Activated gamma-delta T cell treated with Interleukin-2 at 50 U/mL for 16 hours (primary cell): Measurements from ENCODE around the gene DCAF15.
"Not testable (repeated sequence)": the region's sequence is repeated elsewhere in the genome, so short reads cannot be mapped to it uniquely, and the experiment has no call there.

Source experiments
- DNase-seq: peaks from one replicate; pipeline ENCODE4 v3.0.0-alpha.2; 2020

The DCAF15 gene

DNA sequence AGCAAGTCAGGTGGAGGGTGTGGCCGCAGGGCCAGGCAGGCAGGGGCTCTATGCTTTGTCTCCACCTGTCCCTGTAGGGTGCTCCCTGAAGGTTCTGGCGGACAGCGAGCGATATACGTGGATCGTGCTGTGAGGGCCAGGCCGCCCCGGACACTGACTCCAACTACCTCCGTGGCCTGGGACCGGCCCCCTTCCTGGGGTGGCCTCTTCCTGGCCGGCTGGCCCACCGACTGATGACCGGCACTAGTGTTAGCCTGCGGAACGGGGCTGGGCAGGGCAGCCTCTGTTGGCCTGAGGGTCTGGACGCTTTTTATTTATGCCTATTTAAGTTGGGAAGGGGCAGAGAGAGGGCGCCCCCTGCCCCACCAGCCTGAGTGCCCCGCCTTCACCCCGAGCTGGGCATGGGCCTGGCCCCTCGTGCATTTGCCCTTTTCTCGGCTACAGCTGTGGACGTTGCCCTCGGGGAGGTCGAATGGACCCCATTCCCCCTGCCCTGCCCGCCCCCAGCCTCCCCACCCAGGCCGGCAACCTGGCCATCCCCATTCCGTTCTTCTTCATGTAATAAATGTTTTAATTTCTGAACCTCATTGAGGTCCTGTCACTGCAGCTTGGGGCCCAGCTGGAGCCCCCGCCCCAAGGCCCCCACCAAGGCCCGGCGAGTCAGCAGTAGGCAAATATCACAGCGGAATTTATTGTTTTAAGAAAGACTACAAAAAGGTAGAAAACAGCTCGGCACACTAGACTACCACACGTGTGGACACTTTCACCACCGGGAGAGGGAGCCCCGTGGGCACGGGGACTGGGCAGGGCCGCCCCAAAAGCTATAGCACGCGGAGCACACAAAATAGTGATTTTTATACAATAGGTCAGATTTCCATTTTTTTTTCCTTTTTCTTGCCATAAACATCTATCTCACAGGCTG lies 8.8 kb downstream of the DCAF15 start:
- DNase-seq: no peak

DNA sequence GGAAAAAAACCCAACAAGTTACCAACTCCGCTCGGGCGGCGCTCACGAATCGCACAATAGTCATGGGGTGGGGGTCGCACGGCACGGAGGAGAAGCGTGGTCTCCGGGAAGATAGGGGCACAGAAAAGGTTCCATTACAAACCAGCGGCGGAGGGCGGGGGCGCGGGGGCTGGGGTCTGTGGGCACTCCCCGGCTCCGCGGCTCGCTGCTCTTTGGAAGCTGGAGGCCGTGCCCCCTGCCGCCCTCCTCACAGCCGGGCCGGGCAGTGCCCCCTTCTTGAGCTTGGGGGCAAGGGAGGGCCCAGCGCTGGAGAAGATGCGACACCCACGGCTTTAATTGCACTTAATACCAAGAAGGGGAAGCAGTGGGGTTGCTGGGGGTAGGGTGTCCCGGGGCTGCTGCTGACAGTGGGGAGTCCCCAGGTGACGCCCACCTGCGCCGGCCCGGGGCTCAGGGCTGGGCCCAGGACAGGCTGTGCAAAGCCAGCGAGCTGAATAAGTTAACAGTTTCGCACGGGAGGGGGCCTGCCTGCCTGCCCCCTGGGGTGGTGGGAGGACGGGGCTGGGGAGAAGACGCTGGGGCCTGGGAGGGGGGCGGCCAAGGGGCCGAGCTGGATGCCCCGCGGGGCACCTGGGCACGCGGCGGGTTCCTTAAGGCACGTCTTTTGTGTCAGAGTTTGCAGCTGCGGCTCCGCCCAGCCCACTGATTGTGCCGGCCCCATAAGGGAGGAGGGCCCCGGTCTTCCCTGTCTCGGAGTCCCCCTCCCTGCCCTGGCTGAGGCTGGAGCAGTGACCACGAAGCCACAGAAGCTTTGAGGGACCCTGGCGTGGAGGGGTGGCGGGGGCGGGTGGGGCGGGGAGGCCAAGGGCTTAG lies 9.8 kb downstream of the DCAF15 start:
- no peak for DNase-seq

DNA sequence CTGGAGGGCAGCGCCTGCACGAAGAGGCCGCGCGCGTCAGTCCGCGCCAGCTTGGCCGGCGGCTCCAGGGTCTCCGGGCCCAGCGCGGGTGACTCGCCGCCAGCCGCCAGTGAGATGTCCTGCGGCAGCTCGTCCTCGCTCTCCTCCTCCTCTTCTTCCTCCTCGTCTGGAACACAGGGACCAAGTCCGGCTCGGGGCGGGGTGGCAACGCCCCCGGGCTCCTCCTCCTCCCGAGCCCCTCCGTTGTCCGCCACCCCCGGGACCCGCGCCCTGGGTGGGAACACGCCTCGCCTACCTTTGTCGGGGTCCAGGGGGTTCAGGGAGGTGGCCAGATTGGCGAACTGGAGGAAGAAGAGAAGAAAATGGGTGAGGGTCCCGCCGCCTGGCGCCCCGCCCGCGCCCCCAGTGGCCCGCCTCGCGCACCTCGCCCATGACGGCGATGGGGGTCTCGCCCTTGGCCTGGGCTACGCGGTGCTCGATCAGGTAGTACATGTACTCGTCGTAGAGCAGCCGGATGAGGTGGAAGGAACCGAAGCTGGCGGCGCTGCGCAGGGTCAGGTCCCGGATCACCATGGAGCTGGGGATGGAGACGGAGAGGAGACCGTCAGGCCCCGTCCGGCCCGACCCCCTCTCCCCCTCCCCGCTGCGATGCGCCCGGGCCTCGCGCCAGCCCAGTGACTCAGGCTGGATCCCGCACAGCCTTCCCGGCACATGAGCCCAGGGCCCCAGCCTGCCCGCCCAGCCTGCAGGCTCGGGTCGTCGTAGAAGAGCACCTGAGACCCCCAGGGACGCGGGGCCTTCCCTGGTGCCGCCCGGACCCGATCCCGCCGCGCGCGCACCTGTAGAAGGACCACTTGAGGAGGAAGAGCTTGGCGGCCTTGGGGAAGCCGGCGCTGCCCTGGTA lies 10.6 kb downstream of the DCAF15 start:
- no peak for DNase-seq

DNA sequence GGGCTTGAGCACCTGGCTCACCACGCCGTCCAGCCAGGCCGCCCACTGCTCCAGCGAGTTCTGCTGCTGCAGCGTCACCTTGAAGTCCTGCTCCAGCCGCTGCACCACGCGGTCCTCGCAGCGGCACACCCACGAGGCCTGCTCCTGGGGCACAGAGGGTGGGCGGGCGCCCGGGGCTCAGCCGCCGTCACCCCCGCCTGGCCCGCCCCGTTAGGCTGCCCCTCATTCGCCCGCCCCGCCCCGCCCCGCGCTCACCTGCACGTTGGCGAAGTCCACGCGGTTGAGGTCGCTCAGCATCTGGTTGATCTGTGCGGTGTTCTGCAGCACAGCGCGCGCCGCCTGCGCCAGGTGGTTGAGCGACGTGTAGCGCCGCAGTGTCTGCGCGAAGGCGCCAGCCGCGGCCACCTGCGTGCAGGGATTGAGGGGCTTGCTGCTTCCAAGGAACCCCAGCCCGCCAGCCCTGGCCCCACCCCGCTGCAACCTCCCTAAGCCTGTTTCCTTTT lies 11.3 kb downstream of the DCAF15 start:
- DNase-seq: no peak

DNA sequence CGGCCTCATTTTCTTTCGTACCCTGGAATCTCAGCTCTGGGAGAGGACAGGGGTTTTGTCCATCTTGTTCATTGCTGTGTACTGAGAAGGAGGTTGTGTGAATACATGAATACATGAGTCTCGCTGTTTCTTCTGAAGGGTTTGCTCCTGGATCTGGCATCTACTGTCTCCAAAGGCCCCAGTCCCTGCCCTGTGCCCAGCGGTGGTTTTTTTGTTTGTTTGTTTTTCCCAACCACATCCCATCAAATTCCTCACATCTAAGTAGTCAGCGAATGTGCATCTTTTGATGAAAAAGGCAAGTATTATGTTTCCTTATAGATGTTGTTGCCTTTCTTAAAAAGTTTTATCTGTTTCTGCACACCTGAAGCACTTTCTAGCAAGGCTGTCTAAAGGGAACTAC lies 12.5 kb downstream of the DCAF15 start:
- DNase-seq: no peak

DNA sequence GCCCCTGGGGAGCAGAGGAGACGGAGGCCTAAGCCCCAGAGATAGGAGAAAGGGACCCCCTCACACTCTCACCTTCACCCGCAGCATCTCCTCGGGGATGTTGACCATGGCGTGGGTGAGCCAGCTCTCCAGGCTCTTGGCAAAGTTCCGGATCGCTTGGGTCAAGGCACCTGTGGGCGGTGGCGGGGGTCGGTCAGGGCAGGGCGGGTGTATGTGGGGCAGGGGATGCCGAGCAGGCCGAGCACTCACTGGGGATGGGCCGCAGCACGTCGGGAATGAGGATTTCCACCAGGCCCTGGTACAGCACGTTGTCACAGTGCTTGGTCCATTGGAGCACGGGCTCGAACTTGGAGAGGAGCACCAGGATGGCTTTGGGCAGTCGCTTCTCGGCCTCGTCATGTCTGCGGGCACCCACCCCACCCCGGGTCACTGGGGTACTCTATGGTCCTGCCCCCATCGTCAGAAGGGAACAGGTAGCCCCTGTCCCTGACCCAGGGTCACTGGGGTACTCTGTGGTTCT lies 13.1 kb downstream of the DCAF15 start:
- DNase-seq: no peak

DNA sequence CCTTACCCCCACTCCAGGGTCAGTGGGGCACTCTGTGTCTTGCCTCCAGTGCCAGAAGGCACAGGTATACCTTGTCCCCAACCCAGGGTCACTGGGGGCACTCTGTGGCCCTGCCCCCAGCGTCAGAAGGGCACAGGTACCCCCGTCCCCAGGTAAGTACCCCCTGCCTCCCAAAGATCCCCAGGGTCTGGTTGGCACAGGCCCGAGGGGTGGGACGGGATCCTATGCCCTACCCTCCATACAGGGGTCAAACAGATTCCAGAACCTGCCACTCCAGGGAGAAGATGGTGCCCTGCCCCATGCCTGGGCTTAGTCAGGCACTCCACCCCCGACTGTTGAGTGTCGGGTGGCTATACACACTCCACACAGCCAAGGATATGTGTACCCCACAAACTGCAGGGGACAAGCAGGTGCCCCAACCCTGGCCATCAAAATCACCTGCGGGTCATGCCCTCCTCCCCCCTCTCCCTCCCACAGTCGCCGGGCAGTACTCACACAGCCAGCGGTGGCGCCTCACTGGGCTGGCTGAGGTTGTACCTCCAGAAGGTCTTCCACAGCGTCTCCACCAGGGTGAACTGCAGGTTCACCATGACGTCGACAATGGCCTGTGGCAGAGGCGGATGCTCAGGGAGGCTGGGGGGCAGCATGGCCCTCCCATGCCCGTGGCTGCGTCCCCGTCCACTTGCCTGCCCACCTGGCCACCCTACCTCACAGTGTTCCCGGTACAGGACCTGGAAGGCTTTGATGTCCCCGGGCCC lies 13.8 kb downstream of the DCAF15 start:
- DNase-seq: no peak

DNA sequence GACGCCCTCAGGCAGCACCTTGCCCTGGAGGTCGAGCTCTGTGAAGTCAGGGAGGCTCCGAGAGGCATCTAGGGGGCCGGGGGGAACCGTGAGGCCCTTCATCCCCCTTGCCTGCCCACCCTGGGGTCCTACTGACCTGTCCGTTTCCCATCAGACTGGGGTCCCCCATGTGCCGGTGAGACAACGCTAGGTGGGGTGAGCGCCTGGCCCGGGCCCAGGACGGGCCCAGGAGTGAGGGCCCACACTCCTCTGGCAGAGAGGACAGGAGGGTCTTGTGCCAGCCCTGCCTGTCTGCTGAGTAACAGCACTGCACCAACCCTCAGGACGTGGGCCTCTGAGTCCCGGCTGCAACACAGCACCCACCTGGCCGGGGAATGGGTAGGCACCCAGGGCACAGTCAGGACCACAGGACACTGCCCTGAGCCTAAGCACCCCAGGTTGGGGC lies 14.4 kb downstream of the DCAF15 start:
- no peak for DNase-seq

DNA sequence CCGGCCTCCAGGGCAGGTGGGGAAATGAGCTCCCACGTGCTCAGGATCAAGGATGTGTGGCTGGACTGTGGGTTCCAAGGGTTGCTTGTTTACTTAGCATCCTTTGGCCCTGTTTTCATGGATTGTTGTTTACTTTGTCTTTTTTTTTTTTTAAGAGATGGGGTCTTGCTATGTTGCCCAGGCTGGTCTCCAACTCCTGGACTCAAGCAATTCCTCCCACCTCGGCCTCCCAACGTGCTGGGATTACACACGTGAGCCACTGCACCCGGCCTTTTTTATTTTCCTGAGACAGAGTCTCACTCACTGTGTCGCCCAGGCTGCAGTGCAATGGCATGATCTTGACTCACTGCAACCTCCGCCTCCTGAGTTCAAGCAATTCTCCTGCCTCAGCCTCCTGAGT lies 14.9 kb downstream of the DCAF15 start:
- DNase-seq: not testable (repeated sequence)

DNA sequence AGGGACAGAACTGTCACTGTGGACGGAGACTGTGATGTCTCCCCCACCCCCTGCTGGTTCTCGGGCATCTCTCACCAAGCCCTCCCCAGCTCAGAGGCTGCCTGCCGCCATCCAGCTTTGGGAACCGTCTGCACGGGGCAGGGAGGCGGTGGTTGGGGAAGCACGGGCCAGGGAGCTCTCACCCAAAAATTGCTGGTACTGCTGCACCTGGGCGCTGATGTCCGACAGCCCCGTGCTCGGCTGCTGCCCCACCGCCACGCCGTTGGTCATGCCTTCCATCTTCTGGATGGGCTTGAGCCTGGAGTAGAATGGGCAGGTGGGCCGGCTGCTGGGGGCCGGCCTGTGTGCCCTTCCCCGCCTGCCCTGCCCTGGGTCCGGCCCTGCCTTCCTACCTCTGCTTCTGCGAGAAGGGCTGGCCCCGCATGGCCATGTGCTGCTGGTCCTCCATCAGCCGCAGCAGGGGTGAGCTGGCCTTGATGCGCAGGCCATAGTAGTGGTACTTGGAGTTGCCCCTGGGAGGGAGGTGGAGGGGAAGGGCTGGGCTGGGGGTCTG lies 16.1 kb downstream of the DCAF15 start:
- DNase-seq: no peak

DNA sequence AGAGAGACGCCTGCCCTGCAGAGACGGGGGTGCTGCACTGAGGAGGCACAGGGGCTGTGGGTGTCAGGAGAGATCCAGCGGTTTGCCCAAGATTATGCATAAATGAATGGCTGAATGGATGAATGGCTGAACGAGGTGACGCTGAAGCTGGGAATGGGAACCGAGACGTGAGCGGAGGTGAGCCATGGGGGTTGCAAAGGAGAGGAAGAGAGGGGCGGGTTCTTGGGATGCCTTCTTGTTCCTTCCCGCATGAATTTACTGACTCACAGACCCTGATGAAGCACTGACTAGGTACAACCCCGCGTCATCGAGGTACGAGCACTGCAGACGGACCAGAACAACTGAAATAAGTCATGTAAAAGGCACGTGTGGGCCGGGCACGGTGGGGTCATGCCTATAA lies 16.7 kb downstream of the DCAF15 start:
- no peak for DNase-seq

DNA sequence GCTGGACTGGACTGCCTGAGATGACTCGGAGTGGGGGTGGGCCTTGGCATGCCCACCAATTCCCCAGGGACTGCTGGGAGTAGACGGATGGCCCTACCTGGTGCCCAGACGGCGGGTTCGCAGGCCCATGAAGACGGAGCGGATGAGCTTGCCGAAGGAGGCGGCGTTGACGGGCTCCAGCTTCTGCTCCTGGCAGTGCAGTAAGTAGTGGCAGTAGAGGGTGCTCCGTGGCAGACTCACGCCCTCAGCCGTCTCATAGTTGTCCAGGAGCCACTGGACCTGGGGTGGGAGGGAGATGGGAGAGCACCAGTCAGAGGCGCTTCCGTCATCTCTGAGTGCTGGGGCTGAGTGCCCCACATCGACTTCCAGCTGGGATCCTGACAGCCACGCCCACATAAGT lies 17.6 kb downstream of the DCAF15 start:
- DNase-seq: no peak

DNA sequence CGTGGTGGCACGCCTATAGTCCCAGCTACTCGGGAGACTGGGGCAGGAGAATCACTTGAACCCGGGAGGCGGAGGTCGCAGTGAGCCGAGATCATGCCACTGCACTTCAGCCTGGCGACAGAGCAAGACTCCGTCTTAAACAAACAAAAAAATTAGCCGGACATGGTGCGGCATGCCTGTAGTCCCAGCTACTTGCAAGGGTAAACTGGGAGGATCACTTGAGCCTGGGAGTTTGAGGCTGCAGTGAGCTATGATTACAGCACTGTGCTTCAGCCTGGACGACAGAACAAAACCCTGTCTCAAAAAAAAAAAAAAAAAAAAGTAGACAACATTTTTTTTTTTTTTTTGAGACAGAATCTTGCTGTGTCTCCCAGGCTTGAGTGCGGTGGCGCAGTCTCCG lies 19.6 kb downstream of the DCAF15 start:
- not testable (repeated sequence) for DNase-seq

DNA sequence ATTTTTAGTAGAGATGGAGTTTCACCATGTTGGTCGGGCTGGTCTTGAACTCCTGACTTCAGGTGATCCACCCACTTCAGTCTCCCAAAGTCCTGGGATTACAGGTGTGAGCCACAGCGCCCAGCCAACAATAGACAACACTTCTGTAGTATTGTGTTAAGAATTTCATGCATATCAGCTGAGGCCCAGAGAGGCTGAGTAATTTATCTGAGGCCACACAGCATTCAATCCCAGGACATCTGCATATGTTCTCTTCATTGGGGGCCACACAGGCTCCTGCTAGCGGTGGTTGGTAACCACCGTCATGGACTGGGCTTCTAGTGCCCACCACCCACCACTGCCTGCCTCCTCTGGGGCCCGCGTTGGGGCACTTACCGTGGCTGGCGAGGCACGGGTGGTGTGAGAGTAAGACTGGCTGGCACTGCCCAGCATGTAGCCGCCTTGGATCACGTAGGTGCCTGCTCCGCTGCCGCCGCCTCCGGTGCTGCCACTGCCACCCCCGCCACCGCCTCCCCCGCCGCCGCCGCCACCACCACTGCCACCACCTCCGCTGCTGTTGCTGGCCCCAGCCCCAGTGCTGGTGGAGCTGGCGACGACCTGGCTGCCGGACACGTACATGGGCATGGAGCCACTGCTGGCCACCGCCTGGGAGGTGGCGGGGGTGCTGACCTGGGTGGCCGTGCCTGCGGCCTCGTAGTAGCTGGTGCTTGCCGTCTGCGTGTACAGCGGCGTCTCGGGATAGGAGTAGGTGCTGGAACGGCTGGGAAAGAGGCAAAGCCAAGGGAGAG lies 20.3 kb downstream of the DCAF15 start:
- DNase-seq: no peak

DNA sequence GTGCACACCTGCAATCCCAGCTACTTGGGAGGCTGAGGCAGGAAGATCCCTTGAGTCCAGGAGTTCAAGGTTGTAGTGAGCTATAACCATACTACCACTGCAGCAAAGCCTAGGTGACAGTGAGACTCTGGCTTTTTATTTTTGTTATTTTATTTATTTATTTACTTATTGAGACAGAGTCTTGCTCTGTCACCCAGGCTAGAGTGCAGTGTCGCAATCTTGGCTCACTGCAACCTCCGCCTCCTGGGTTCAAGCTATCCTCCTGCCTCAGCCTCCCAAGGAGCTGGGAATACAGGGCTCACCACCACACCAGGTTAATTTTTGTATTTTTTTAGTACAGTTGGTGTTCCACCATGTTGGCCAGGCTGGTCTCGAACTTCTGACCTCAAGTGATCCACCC lies 21.2 kb downstream of the DCAF15 start:
- not testable (repeated sequence) for DNase-seq

DNA sequence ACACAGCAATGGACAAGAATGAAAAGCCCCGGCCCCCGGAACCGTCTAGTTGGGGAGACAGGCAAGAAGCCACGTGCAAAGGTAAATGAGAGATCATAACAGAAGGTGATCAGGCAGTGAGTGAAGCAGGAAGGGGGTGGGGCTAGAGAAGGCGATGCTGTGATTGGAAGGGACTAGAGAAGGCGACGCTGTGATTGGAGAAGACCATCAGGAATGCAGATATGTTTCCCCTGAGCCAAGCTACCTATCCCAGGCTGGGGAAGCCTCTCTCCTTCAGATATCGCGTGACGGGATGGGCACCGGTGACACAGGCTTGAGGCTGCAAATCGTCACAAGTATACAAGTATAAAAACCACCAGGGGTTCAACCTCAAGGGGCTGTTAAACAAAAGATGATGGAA lies 21.8 kb downstream of the DCAF15 start:
- no peak for DNase-seq

DNA sequence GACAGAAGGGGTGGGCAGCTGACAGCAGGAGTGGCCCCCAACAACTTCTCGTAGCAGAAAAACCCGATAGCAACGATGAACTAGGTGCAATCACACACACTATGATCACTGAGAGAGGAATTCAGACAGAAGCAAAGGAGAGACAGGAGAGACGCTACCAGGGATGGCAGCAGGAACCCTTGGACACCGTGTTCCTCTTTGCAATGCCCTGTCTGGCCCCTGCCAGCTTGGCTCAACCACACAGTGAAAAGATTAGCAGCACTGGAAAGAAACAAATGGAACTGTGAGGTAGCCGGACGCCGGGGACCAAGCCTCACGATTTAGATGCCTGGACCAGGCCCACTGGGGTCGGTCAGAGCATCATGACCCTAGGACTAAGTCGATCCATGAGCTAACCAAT lies 23.6 kb downstream of the DCAF15 start:
- DNase-seq: no peak

DNA sequence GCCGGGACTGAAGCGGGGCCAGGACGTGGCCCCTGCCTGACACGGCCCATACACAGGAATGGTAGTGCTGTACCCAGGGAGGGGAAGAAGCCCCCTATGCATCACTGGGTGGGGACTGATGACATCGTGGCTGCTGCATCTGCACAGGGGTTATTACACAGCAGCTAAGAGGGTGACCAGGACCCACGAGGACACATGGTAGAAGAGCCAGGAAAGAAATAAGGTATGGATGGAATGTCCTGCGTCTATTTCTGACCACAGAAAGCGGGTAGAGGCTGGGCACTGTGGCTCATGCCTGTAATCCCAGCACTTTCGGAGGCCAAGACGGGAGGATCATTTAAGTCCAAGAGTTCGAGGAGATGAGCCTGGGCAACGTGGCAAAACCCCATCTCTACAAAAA lies 24.1 kb downstream of the DCAF15 start:
- DNase-seq: no peak

DNA sequence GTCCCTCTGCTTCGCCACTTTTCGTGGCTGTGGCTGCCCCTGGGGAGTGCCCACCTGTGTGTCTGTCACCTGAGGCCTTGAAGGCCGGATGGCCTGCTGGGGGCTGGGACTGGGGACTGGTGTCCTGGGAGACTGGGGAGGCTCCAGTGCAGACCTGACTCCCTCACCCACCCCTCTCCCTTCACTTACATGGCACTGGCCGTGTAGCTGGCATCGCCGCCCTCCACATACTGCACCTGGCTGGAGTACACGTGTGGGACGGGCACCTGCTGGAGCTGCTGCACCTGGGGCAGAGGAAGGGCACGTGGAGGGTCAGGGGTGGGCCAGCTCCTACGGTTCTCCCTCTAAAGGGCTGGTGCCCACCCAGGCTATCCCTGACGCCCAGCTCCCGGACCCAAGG lies 25.5 kb downstream of the DCAF15 start:
- DNase-seq: no peak
